Sigmoid colon (tissue), 7 donors: Measurements from ENCODE around the gene CDK14. TPM values are rescaled to one million over a fixed set of nuclear protein-coding genes. Genes with fewer than 3 reads are reported as not detected.

Experiments
- DNase-seq: peaks from one replicate; pipeline ENCODE4 v3.0.0-alpha.2; 2019
- H3K27ac ChIP-seq, 4 donors: fragments of 200-600 bp; sonication (generic); one replicate each; pipeline ENCODE4 v1.5.1; 2016 to 2019; ENCODE audit warnings: mild to moderate bottlenecking in 1 of 4
- H3K27me3 ChIP-seq, 3 donors: fragments of 200-600 bp; sonication (generic); one replicate each; pipeline ENCODE4 v1.5.1; 2019; ENCODE audit warnings: mild to moderate bottlenecking in 1 of 3
- H3K36me3 ChIP-seq, 4 donors: fragments of 200-600 bp; sonication (generic); one replicate each; pipeline ENCODE4 v1.5.1; 2016 to 2019
- H3K4me1 ChIP-seq, 4 donors: fragments of 200-600 bp; sonication (generic); one replicate each; pipeline ENCODE4 v1.5.1; 2017 to 2019
- H3K4me3 ChIP-seq, 4 donors: fragments of 200-600 bp; sonication (generic); one replicate each; pipeline ENCODE4 v1.5.1; 2017 to 2019; ENCODE audit warnings: mild to moderate bottlenecking in 2 of 4, moderate library complexity in 1 of 4
- H3K9me3 ChIP-seq, 4 donors: fragments of 200-600 bp in 3 of 4; sonication (generic) in 3 of 4; one replicate each; pipeline versions ENCODE4 v1.5.1 to v1.6.1; 2013 to 2019
- CTCF ChIP-seq, 4 experiments: fragments of 450-650 bp in 3 of 4; fragments of 200-600 bp in 1 of 4; IDR thresholded peaks; one replicate each; pipeline ENCODE4 v1.5.1; 2016 to 2019; ENCODE audit warnings: antibody characterized with exemption in 4 of 4, mild to moderate bottlenecking in 3 of 4, moderate library complexity in 2 of 4
- EP300 ChIP-seq, 4 donors: sonication (generic); formaldehyde crosslinking; IDR thresholded peaks; one replicate each; pipeline ENCODE4 v1.6.1; 2017; ENCODE audit warnings: antibody characterized with exemption in 4 of 4
- POLR2A ChIP-seq, 2 donors: fragments of 450-650 bp; IDR thresholded peaks; one replicate each; pipeline ENCODE4 v1.6.1; 2016; ENCODE audit warnings: antibody characterized with exemption in 2 of 2, mild to moderate bottlenecking in 2 of 2, moderate library complexity in 2 of 2
- POLR2AphosphoS5 ChIP-seq, 4 donors: sonication (generic); formaldehyde crosslinking; IDR thresholded peaks; one replicate each; pipeline ENCODE4 v1.6.1; 2017; ENCODE audit warnings: antibody characterized with exemption in 4 of 4
- WGBS, 2 donors: extraction: QIAGEN DNeasy Blood & Tissue Kit; methylation state at CpG; one replicate each; pipeline ENCODE4 v1.1.7; 2013; 5-methylcytosine and 5-hydroxymethylcytosine counted together
- intact Hi-C: fragments of 100-400 bp; cut with DNase I; formaldehyde crosslinking; loops from one replicate; pipeline ENCODE4 v1.15.1; 2023
- polyA plus RNA-seq, 3 donors: library from polyadenylated mRNA; stranded (reverse); fragments of 200-250 nt; gene quantifications; one replicate each; pipeline ENCODE4 v1.2.3, GENCODE V29; 2013
- total RNA-seq, 4 donors: library from RNA; depleted of rRNA; stranded (reverse); fragments of >200 nt; gene quantifications; one replicate each; pipeline ENCODE4 v1.1.0, GENCODE V29; 2016
- donor health status: healthy with polysubstance abuse.
- donor health status: Bipolar disorder and iron deficiency.
- donor health status: healthy.

CDK14 gene
- total and polyA plus RNA-seq, 7 donors: 0.92 to 19.3 (median 11.1) TPM

GRCh38 chr7:90758933-90759562 is 162.9 kb downstream of the CDK14 start:
- DNase-seq: no peak
- TF ChIP-seq CTCF (IDR thresholded peaks at IDR 0.05): no peak
- TF ChIP-seq POLR2A (IDR thresholded peaks at IDR 0.05): no peak
- TF ChIP-seq EP300 (IDR thresholded peaks at IDR 0.05): no peak
- no peak for TF ChIP-seq POLR2AphosphoS5 (IDR thresholded peaks at IDR 0.05)
- Histone ChIP-seq H3K4me3 (no peak overlapping the region), H3K36me3 (no peaks in the 10 kb centered on the region), H3K27me3 (no peaks in the 10 kb centered on the region), H3K27ac (no peak overlapping the region), H3K4me1 (peaks cover 0 to 11% (median 0%) of the 10 kb centered on the region in 4 donors), H3K9me3 (no peaks in the 10 kb centered on the region)
- WGBS, 2 donors: 94 to 95% methylated on average over 6 of the region's 6 CpGs
- intact Hi-C loops: no loop called here

GRCh38 chr7:90759710-90760109 is 163.6 kb downstream of the CDK14 start:
- no peaks in the 10 kb centered on the region for H3K9me3 ChIP-seq
- H3K27ac ChIP-seq: no peak overlapping the region
- peaks cover 0 to 11% (median 0%) of the 10 kb centered on the region in 4 donors for H3K4me1 ChIP-seq
- intact Hi-C loops: no loop called here
- no peak for DNase-seq
- TF ChIP-seq POLR2A (IDR thresholded peaks at IDR 0.05) (no peak), EP300 (IDR thresholded peaks at IDR 0.05) (no peak), CTCF (IDR thresholded peaks at IDR 0.05) (no peak), POLR2AphosphoS5 (IDR thresholded peaks at IDR 0.05) (no peak)
- no peaks in the 10 kb centered on the region for H3K36me3 ChIP-seq
- no peak overlapping the region for H3K4me3 ChIP-seq
- H3K27me3 ChIP-seq: no peaks in the 10 kb centered on the region

- Histone ChIP-seq H3K9me3 (no peaks in the 10 kb centered on the region), H3K36me3 (no peaks in the 10 kb centered on the region), H3K27me3 (no peaks in the 10 kb centered on the region), H3K27ac (no peak overlapping the region), H3K4me3 (no peak overlapping the region), H3K4me1 (peaks cover 0 to 11% (median 0%) of the 10 kb centered on the region in 4 donors)
- intact Hi-C loops: no loop called here
- WGBS, 2 donors: 81 to 87% methylated on average over 3 of the region's 3 CpGs
- TF ChIP-seq POLR2A (IDR thresholded peaks at IDR 0.05) (no peak), EP300 (IDR thresholded peaks at IDR 0.05) (no peak), POLR2AphosphoS5 (IDR thresholded peaks at IDR 0.05) (no peak), CTCF (IDR thresholded peaks at IDR 0.05) (no peak)
- DNase-seq: no peak
These were observed 164.8 kb downstream of the CDK14 start for GRCh38 chr7:90760892-90761291.

GRCh38 chr7:90761584-90761983 is 165.5 kb downstream of the CDK14 start:
- no peaks in the 10 kb centered on the region for H3K27me3 ChIP-seq
- intact Hi-C loops: no loop called here
- 97% methylated on average over 1 of the region's 1 CpG for WGBS, 2 donors
- no peak for TF ChIP-seq POLR2A (IDR thresholded peaks at IDR 0.05)
- no peak for TF ChIP-seq CTCF (IDR thresholded peaks at IDR 0.05)
- TF ChIP-seq POLR2AphosphoS5 (IDR thresholded peaks at IDR 0.05): no peak
- TF ChIP-seq EP300 (IDR thresholded peaks at IDR 0.05): no peak
- H3K36me3 ChIP-seq: no peaks in the 10 kb centered on the region
- no peak overlapping the region for H3K27ac ChIP-seq
- peaks cover 0 to 11% (median 0%) of the 10 kb centered on the region in 4 donors for H3K4me1 ChIP-seq
- no peak for DNase-seq
- no peaks in the 10 kb centered on the region for H3K9me3 ChIP-seq
- H3K4me3 ChIP-seq: no peak overlapping the region

- no peak overlapping the region for H3K4me3 ChIP-seq
- WGBS, 2 donors: 72 to 92% methylated on average over 6 of the region's 6 CpGs
- no peaks in the 10 kb centered on the region for H3K27me3 ChIP-seq
- H3K9me3 ChIP-seq: no peaks in the 10 kb centered on the region
- no peak for DNase-seq
- no peaks in the 10 kb centered on the region for H3K36me3 ChIP-seq
- no peak for TF ChIP-seq CTCF (IDR thresholded peaks at IDR 0.05)
- TF ChIP-seq POLR2A (IDR thresholded peaks at IDR 0.05): no peak
- no peak for TF ChIP-seq POLR2AphosphoS5 (IDR thresholded peaks at IDR 0.05)
- no peak for TF ChIP-seq EP300 (IDR thresholded peaks at IDR 0.05)
- peaks cover 0 to 11% (median 0%) of the 10 kb centered on the region in 4 donors for H3K4me1 ChIP-seq
- no peak overlapping the region for H3K27ac ChIP-seq
- intact Hi-C loops: no loop called here
These were observed 167.0 kb downstream of the CDK14 start for GRCh38 chr7:90763108-90763507.
